Putamen (tissue), 1 donor: ENCODE measurements around the gene MRPS12.
"Not testable (repeated sequence)": the region's sequence is repeated elsewhere in the genome, so short reads cannot be mapped to it uniquely, and the experiment has no call there.

ENCODE experiments used
- DNase-seq: peaks from one replicate; pipeline ENCODE4 v3.0.0-alpha.2; 2016; ENCODE audit warnings: low spot score

The MRPS12 gene

GRCh38 chr19:38939957-38940356 is 9.2 kb downstream of the MRPS12 start:
- no peak for DNase-seq

GRCh38 chr19:38941466-38941865 is 10.7 kb downstream of the MRPS12 start:
- not testable (repeated sequence) for DNase-seq

DNA sequence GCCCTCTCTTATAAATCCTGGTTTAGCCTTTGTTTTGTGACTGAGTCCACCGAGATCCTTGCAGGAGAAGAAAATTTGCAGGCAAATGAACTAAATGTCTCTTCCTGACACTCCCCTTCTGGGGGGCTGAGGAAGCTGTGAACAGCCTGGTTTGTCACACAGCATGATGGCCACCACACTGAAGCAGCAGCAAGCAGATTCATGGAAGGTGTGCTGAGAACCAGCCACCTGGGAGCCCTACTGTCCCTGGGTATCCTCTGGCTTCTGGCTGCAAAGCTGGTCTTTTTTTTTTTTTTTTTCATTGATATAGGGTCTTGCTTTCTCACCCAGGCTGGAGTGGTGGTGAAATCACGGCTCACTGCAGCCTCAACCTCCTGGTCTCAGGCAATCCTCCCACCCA is 11.2 kb downstream of the MRPS12 start:
- DNase-seq: no peak

DNA sequence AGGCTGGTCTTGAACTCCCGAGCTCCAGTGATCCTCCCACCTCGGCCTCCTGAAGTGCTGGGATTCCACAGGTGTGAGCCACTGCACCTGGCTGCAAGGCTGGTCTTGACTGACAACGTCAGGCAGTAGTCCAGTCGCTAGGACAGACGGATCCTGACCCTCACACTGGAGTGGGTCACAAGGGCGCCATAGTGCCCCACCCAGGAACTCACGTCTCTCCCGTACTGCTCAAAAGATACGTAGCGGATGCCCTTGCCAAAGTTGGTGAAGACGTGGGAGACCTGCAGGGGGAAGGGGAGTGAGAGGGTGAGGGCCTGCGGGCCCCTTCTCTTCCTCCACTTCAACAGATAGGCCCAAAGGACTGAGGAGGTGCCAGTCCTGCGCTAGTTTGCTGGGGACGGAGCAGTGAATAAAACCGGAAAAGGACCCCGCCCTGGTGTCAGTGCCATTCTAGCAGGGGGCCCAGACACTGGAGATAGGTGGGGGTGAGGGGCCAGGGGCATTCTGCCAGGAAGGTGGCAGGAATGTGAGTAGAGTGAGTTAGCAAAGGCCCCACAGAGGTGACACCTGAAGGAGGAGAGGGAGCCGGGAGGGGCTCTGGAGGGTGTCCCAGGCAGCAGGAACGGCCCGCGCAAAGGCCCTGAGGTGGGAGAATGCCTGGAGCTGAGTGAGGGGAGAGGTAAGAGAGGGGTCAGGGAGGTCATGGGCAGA is 11.9 kb downstream of the MRPS12 start:
- no peak for DNase-seq

DNA sequence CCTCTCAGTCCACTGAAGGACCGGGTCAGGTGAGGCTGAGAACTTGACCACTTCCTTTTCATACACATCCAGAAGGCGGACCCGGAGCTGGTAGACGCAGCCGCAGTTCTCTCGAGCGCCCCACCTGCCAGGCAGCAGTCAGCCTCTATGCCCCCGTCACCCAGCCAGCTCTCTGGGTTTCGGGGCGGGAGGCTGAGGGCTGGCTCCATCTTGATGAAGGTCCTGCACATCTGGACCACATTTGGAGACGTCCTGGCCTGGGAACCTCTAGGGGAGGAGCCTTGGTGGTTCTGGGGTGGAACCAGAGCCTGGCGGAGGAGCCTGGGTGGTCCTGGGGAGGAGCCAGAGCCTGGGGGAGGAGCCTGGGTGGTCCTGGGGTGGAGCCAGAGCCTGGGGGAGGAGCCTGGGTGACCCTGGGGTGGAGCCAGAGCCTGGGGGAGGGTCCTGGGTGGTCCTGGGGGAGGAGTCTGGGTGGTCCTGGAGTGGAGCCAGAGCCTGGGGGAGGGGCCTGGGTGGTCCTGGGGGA is 14.3 kb downstream of the MRPS12 start:
- no peak for DNase-seq

GRCh38 chr19:38945562-38946228 is 15.0 kb downstream of the MRPS12 start:
- DNase-seq: no peak

DNA sequence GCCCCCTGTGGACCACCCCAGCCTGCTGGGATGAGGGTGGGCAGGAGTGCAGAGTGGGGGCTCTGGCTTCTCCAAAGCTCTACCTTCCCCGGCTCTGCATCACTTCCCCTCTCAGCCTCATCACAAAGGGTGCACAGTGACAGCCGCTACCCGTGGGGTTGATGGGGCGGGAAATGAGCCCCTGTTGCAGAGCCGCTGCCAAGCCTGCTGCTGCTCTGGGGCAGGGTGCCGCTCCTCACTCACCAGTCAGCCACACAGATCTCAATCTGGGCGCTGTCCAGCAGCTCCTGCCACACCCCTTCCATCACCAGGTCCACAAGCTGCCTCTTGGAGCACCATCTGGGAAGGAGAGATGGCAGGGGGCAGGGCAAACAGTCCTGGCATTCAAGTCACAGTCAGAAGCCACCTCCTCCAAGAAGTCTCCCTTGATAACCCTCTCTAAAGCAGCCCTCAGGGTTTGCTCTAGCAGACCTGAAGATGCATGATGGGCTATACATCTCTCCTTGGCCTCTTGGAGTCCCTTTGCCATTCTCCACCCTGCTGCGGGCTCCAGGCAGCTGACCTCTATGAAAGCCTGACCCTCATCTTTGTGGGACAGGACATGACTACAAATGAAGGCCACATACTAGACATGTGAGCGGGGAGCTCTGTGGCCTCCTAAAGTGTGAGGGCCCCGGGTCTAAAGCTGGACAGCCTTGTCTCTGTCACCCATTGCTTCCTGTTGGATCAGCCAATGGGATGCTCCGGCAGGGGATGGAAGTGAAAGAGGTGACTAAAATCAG is 15.7 kb downstream of the MRPS12 start:
- no peak for DNase-seq

GRCh38 chr19:38949580-38950367 is 19.0 kb downstream of the MRPS12 start:
- DNase-seq: peak; percentile 85

GRCh38 chr19:38951187-38951586 is 20.4 kb downstream of the MRPS12 start:
- DNase-seq: no peak

DNA sequence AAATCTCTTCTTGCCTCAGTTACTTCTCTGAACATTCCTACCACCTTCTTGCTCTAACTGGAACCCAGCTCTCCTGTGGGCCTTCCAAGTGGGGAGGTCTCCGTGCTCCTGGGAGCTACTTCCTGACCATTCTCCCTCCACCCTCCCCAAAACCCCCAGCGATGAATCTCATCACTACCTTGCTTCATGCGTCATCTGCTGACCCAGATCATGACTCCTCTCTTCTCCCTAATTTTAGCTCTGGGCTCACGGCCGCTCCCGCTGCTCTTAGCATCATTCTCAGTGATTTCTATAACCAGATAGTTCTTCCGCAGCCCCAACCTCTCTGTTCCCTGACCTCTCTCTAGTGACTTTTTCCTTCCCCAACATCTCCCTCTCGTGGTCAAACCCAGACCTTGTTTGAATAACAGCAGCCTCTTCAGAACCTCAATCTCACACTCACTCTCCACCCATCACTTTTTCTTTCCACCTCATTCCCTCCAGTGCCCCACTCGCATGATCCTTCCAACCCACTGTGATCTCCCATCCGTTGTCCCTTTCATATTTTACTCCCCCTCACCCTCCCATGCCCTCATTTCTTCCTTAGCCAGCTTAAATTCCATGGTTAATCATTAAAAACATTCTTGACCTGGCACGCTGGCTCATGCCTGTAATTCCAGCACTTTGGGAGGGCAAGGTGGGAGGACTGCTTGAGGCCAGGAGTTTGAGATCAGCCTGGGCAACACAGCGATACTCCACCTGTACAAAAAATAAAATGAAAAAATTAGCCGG is 21.8 kb downstream of the MRPS12 start:
- no peak for DNase-seq

GRCh38 chr19:38953677-38954076 is 22.9 kb downstream of the MRPS12 start:
- peak; percentile 55 for DNase-seq

DNA sequence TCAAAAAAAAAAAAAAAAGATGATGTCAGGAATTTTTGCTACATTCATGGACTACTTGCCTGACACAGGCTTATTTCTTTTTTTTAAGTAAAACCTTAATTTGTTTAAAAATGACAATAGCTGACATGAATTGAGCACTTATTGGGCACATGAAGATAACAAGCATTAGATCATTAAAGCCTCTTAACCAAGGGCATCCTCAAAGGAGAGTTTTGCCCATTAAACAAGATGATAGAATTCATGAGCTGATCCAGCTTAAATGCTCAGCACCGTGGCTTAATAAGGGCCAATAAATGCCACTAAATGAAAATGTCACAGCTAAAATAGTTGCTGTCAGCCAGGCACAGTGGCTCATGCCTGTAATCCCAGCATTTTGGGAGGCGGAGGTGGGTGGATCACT is 25.5 kb downstream of the MRPS12 start:
- no peak for DNase-seq

DNA sequence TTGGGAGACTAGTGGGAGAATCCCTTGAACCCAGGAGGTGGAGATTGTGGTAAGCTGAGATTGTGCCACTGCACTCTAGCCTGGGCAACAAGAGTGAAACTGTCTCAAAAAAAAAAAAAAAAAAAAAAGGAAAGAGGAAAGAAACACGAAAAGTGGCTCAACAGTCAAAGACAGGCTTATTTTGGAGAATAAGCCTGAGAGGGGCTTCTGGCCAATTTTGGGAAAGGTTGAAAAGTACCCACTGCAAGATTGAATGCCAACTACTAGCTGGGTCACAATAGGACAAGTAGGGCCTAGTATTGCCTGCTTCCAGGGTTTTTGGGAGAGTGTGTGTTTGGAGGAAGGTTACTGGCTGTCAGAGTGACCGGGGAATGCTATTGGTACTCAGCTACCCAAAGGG is 27.6 kb downstream of the MRPS12 start:
- DNase-seq: no peak

DNA sequence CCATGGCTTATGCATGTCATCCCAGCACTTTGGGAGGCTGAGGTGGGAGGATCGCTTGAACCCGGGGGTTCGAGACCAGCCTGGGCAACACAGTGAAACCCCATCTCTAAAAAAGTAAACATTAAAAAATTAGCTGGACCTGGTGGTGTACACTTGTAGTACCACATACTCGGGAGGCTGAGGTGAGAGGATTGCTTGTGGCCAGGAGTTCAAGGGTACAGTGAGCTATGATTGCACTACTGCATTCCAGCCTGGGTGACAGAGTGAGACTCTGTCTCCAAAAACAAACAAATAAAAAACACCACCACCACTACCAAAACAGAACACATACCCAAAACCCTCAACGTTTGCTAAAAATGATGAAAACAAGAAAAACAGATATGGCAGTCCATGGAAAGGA is 28.9 kb downstream of the MRPS12 start:
- no peak for DNase-seq

DNA sequence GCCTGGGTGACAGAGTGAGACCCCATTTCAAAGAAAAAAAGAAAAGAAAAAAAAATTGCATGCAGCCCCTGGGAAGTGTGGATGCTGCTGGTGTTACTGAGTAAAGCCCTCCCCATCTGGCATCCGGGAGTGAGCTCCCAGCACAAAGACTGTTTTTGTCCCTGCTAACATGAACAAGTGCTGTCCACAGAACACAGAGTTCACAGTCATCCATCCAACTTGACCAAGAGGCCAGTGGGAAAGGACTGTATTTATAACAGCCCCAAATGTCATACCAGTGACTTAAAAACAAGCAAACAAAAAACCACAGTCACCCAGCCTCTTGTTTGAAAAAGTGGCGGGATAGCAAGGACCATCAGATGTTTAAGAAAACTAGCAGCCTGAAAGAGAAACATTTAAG is 34.0 kb downstream of the MRPS12 start:
- DNase-seq: no peak

DNA sequence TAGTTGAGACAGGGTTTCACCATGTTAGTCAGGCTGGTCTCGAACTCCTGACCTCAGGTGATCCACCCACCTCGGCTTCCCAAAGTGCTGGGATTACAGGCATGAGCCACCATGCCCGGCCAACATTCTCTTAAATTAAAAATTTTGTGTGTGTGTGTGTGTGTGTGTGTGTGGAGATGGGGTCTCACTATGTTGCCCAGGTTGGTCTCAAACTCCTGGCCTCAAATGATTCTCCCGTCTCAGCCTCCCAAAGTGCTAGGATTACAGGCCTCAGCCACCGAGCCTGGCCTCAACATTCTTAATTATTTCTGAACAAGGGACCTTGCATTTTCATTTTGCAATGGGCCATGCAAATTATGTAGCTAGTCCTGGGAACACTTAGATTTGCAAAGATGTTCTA is 35.4 kb downstream of the MRPS12 start:
- DNase-seq: not testable (repeated sequence)

GRCh38 chr19:38970664-38971532 is 40.2 kb downstream of the MRPS12 start:
- no peak for DNase-seq

- DNase-seq: no peak
These were observed 40.9 kb downstream of the MRPS12 start for GRCh38 chr19:38971672-38972071.

DNA sequence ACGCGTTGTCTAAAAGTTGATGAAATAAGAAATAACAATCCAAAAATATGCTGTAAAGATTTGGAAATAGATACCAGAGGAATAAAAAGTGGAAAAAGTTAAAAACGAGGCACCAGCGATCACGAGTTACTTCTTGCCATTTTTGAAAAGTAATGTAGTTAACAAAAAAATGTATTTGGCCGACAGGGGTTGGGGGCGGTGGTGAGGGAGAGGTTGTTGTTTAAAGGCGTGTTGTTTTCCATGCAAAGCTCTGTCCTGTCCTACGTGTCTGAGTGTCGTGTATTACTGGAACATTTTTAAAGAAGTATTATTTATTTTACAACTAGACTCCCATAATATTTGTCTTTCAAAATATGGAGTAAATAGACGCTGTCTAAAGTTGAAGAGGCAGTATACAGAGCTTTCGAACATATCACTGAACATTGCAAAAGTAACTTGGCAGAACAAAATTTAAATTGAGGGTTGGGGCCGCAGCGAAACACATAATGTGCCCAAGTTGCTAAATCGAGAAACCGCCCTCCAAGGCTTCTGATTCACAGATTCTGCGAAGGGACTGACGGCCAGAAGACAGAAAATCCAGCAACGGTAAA is 44.0 kb downstream of the MRPS12 start:
- no peak for DNase-seq
